ENCODE data around the gene JMJD4. TPM values are rescaled to one million over a fixed set of nuclear protein-coding genes. Genes with fewer than 3 reads are reported as not detected.

Gene JMJD4
- total and polyA plus RNA-seq, 2 of the 8 experiments (the other 6 are each of a cell fraction or from before 2014, with no cell fraction given): 13.2 to 23.3 TPM

DNA sequence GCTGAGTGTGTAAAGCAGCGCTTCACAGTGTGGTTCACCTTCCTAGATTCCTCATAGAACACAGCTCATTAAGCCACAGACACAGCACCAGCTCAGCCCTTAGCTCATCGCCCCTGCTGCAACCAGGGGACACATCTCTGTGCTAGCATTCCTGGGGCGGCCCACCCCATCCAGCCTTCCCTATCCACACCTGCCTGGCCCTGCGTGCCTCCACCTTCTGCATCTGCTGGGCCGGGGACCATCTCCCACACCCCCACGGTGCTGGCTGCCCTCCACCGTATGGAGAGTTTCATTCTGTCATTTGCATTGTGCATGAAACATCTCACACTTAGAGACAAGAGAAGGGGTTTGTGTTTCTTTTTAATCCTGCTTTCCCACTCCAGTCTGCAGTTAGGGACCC, 44.6 kb upstream of the JMJD4 start:
- H3K79me1 ChIP-seq (ENCODE audit: low read depth, low read length): no peaks in the 10 kb centered on the region
- peaks cover 0 to 10% (median 0%) of the 10 kb centered on the region in 4 experiments; a peak in 1 of 8 replicates for H3K36me3 ChIP-seq (ENCODE audit: control insufficient read depth in 2 of 4, insufficient read depth in 4 of 4, low read length in 3 of 4)
- H2BK120ac ChIP-seq (replicated peaks; ENCODE audit: low read depth, low read length): no peak overlapping the region
- H3K9ac ChIP-seq (replicated peaks in 1 of 4; ENCODE audit: extremely low read depth in 1 of 4, low read depth in 3 of 4, low read length in 3 of 4): no peak overlapping the region
- H2BK12ac ChIP-seq (ENCODE audit: low read depth, low read length): no peak overlapping the region
- H2BK15ac ChIP-seq (ENCODE audit: low read length): no peak overlapping the region
- FAIRE-seq (no peak), DNase-seq (ENCODE audit: low read depth in 1 of 2, low spot score in 2 of 2) (no peak)
- H3K4me3 ChIP-seq (ENCODE audit: extremely low read depth in 1 of 4, insufficient read depth in 2 of 4, low read depth in 3 of 4, low read length in 4 of 4): no peak overlapping the region
- no peaks in the 10 kb centered on the region for H3K27me3 ChIP-seq (replicated peaks in 1 of 4; ENCODE audit: control insufficient read depth in 3 of 4, extremely low read depth in 1 of 4, insufficient read depth in 3 of 4, low read length in 3 of 4)
- peaks cover 0 to 12% of the 10 kb centered on the region in 2 experiments for H4K20me1 ChIP-seq (replicated peaks in 1 of 2; ENCODE audit: control insufficient read depth in 1 of 2, insufficient read depth in 2 of 2, low read length in 2 of 2)
- H2BK5ac ChIP-seq (ENCODE audit: low read depth, low read length): no peak overlapping the region; the same call in 1 of the 2 replicates
- ChIA-PET POLR2A (ENCODE audit: partially characterized antibody) (no interaction called here), CTCF (ENCODE audit: partially characterized antibody) (interaction anchor here (0.7 to 2.9 kb wide), 6 partner anchors 10 to 174 kb away, joined by 3 to 16 read pairs (median 3); no protein-coding TSS in a partner anchor)
- H3K56ac ChIP-seq (replicated peaks; ENCODE audit: insufficient read length, low read depth, low read length): no peak overlapping the region
- 90% methylated on average over 7 of the region's 7 CpGs; no CpG with 5 or more reads in 1 of the 2 experiments for WGBS, 2 experiments (ENCODE audit: extremely low coverage in 1 of 2, insufficient coverage in 1 of 2, insufficient read length in 1 of 2, insufficient replicate concordance in 2 of 2, low coverage in 1 of 2, low lambda C conversion rate in 2 of 2, missing lambda C conversion rate in 1 of 2)
- H3K23ac ChIP-seq (ENCODE audit: insufficient read length): no peak overlapping the region
- H3K23me2 ChIP-seq (ENCODE audit: low read depth, low read length): no peaks in the 10 kb centered on the region
- no peaks in the 10 kb centered on the region for H3K79me2 ChIP-seq (ENCODE audit: control insufficient read depth in 1 of 2, insufficient read depth in 2 of 2, low read length in 2 of 2)
- no peak overlapping the region for H3K27ac ChIP-seq (ENCODE audit: low read depth, low read length)
- no peak overlapping the region for H3K14ac ChIP-seq (ENCODE audit: insufficient read length)
- H4K91ac ChIP-seq (replicated peaks; ENCODE audit: insufficient read length, low read length): no peak overlapping the region
- no peak overlapping the region for H2AFZ ChIP-seq (ENCODE audit: low read length)
- no peaks in the 10 kb centered on the region for H3K9me3 ChIP-seq (ENCODE audit: insufficient read depth in 2 of 2, low read depth in 1 of 2, low read length in 1 of 2)
- H2AK5ac ChIP-seq (ENCODE audit: low read depth, low read length): no peak overlapping the region
- no peak overlapping the region for H4K5ac ChIP-seq (ENCODE audit: insufficient read length, low read depth, low read length)
- no peak overlapping the region for H2BK20ac ChIP-seq (ENCODE audit: low read length)
- no peak overlapping the region for H3K18ac ChIP-seq (ENCODE audit: extremely low read depth, low read length)
- no peak overlapping the region for H3K4me2 ChIP-seq (ENCODE audit: insufficient read depth in 1 of 2, low read depth in 2 of 2, low read length in 2 of 2)
- H3K4ac ChIP-seq (replicated peaks; ENCODE audit: insufficient read length, low read depth, low read length): no peak overlapping the region
- H4K8ac ChIP-seq (ENCODE audit: extremely low read depth, insufficient read depth, low read length): no peak overlapping the region
- H3K4me1 ChIP-seq (replicated peaks in 1 of 4; ENCODE audit: control insufficient read depth in 3 of 4, insufficient read depth in 4 of 4, low read length in 3 of 4): no peaks in the 10 kb centered on the region
- TF ChIP-seq SIN3A (conservative IDR thresholded peaks at IDR 0.05 in 1 of 2, IDR thresholded peaks at IDR 0.05 in 1 of 2; ENCODE audit: low read depth in 1 of 2, low read length in 2 of 2): no peak
- no peak for TF ChIP-seq NRF1 (IDR thresholded peaks at IDR 0.05; ENCODE audit: low read depth, low read length)
- TF ChIP-seq BCL11A (IDR thresholded peaks at IDR 0.05; ENCODE audit: low read depth in 2 of 2, low read length in 2 of 2): no peak
- no peak for TF ChIP-seq POLR2AphosphoS5 (IDR thresholded peaks at IDR 0.05; ENCODE audit: low read depth, low read length)
- TF ChIP-seq HDAC6 (IDR thresholded peaks at IDR 0.05; ENCODE audit: low read depth, low read length): no peak
- no peak for TF ChIP-seq CEBPB (IDR thresholded peaks at IDR 0.05; ENCODE audit: low read depth, low read length)
- TF ChIP-seq SIX5 (IDR thresholded peaks at IDR 0.05; ENCODE audit: low read depth, low read length): no peak
- TF ChIP-seq ASH2L (IDR thresholded peaks at IDR 0.05; ENCODE audit: low read length): no peak
- no peak for TF ChIP-seq RAD21 (IDR thresholded peaks at IDR 0.05 in 1 of 2, conservative IDR thresholded peaks at IDR 0.05 in 1 of 2; ENCODE audit: low read depth in 2 of 2, low read length in 2 of 2)
- no peak for TF ChIP-seq KDM5A (IDR thresholded peaks at IDR 0.05; ENCODE audit: low read length)
- TF ChIP-seq SAP30 (IDR thresholded peaks at IDR 0.05; ENCODE audit: insufficient read depth, insufficient replicate concordance, low read length): no peak
- no peak for TF ChIP-seq PHF8 (conservative IDR thresholded peaks at IDR 0.05; ENCODE audit: low read depth, low read length)
- TF ChIP-seq MAFK (IDR thresholded peaks at IDR 0.05; ENCODE audit: low read depth, low read length): no peak
- no peak for TF ChIP-seq CTBP2 (IDR thresholded peaks at IDR 0.05; ENCODE audit: borderline replicate concordance, insufficient read depth, insufficient read length, low read length)

Data from H1 (cell line).